GM12878 (cell line): ENCODE data around the gene ACER3. TPM values are rescaled to one million over a fixed set of nuclear protein-coding genes. Genes with fewer than 3 reads are reported as not detected.

ENCODE experiments used
- ATAC-seq: fragments of 200-7000 bp; cut with Tn5 transposase; 3 replicates; pipeline ENCODE4 v1.9.1; 2020; ENCODE audit warnings: mild to moderate bottlenecking, moderate library complexity
- BruUV-seq: library from RNA; stranded (reverse); fragments of 400-500 nt; replicated peaks from 2 replicates; lab custom pipeline; 2021; lab: Mats Ljungman, UMichigan
- CTCF ChIA-PET: fragments of 300-600 bp; sonication (Branson Sonifier 250); formaldehyde crosslinking; extraction: SDS; loops from one replicate; lab custom pipeline; 2021; ENCODE audit warnings: inconsistent platforms; lab: Yijun Ruan, JAX
- POLR2A ChIA-PET: fragments of 350-600 bp; formaldehyde crosslinking; extraction: SDS; loops from one replicate; lab custom pipeline; 2021; ENCODE audit warnings: inconsistent platforms; lab: Charles Lee
- RAD21 ChIA-PET: fragments of 300-600 bp; sonication (Branson Sonifier 250); formaldehyde crosslinking; loops from one replicate; lab custom pipeline; 2023; ENCODE audit warnings: antibody characterized with exemption; ENCODE audit not compliant: unreplicated experiment; lab: Charles Lee
- SMC1A ChIA-PET: fragments of 300-600 bp; sonication (Branson Sonifier 250); formaldehyde crosslinking; loops from one replicate; lab custom pipeline; 2023; ENCODE audit not compliant: unreplicated experiment, uncharacterized antibody; lab: Charles Lee
- DNase-seq: peaks from one replicate; pipeline ENCODE4 v3.0.0-alpha.2; 2011; ENCODE audit warnings: low read depth, low spot score
- FAIRE-seq: peaks from 3 replicates; lab custom pipeline; 2011; peaks lifted over from hg19 to GRCh38; lab: Jason Lieb, UNC
- H2AFZ ChIP-seq: 2 replicates; pipeline ENCODE4 v1.6.0; 2011; ENCODE audit warnings: low read depth, low read length, control low read depth; ENCODE audit not compliant: control insufficient read depth
- H3K27ac ChIP-seq: 2 replicates; pipeline ENCODE4 v1.5.1; 2011; ENCODE audit warnings: control low read depth; ENCODE audit not compliant: control insufficient read depth, insufficient read depth
- H3K27me3 ChIP-seq, 2 experiments: replicated peaks in 1 of 2; 2 replicates each; pipeline versions ENCODE4 v1.6.0 to v1.6.1; 2011; ENCODE audit warnings: low read length in 1 of 2; ENCODE audit not compliant: control insufficient read depth in 2 of 2, insufficient read depth in 2 of 2
- H3K36me3 ChIP-seq, 2 experiments: 2 replicates each; pipeline ENCODE4 v1.5.1; 2011; ENCODE audit warnings: low read length in 1 of 2; ENCODE audit not compliant: control insufficient read depth in 2 of 2, insufficient read depth in 2 of 2
- H3K4me1 ChIP-seq: 2 replicates; pipeline ENCODE4 v1.6.1; 2011; ENCODE audit warnings: mild to moderate bottlenecking, low read length, moderate library complexity, mixed read lengths; ENCODE audit not compliant: control insufficient read depth, insufficient read depth
- H3K4me2 ChIP-seq: 2 replicates; pipeline ENCODE4 v1.6.0; 2011; ENCODE audit warnings: control low read depth; ENCODE audit not compliant: control insufficient read depth, insufficient read depth
- H3K4me3 ChIP-seq: fragments of 200-600 bp; sonication (generic); 2 replicates; pipeline ENCODE4 v1.5.1; 2016
- H3K79me2 ChIP-seq: 2 replicates; pipeline ENCODE4 v1.6.0; 2011; ENCODE audit warnings: low read length; ENCODE audit not compliant: control insufficient read depth, insufficient read depth
- H3K9ac ChIP-seq: 2 replicates; pipeline ENCODE4 v1.8.0; 2011; ENCODE audit warnings: low read length, control low read depth, mixed read lengths; ENCODE audit not compliant: control insufficient read depth, insufficient read depth
- H3K9me3 ChIP-seq: replicated peaks from 3 replicates; pipeline ENCODE4 v1.5.1; 2011; ENCODE audit warnings: mild to moderate bottlenecking, low read length; ENCODE audit not compliant: control insufficient read depth, insufficient read depth
- H4K20me1 ChIP-seq: 2 replicates; pipeline ENCODE4 v1.6.0; 2011; ENCODE audit not compliant: control insufficient read depth, insufficient read depth
- BRCA1 ChIP-seq: IDR thresholded peaks from 2 replicates; pipeline ENCODE4 v1.6.1; 2011; ENCODE audit warnings: low read depth, low read length, improper control_type of control experiment
- CBX3 ChIP-seq: fragments of 200-600 bp; sonication (generic); IDR thresholded peaks from 2 replicates; pipeline ENCODE4 v1.6.1; 2016; ENCODE audit warnings: low read depth, borderline replicate concordance
- CEBPB ChIP-seq, 2 experiments: fragments of 150-350 bp in 1 of 2; IDR thresholded peaks; 2 replicates each; pipeline ENCODE4 v1.6.1; 2012 to 2014; ENCODE audit warnings: low read depth in 2 of 2, low read length in 2 of 2, borderline replicate concordance in 1 of 2, inconsistent platforms in 1 of 2
- KAT2A ChIP-seq: conservative IDR thresholded peaks from 2 replicates; pipeline ENCODE4 v1.6.1; 2011; ENCODE audit warnings: low read depth, low read length; ENCODE audit not compliant: control insufficient read depth
- MTA2 ChIP-seq: fragments of 450-650 bp; IDR thresholded peaks from 2 replicates; pipeline ENCODE4 v1.6.1; 2016; ENCODE audit warnings: low read depth, mild to moderate bottlenecking, moderate library complexity
- NFYA ChIP-seq: IDR thresholded peaks from 2 replicates; pipeline ENCODE4 v1.6.1; 2011; ENCODE audit warnings: low read depth, mild to moderate bottlenecking, low read length, improper control_type of control experiment, borderline replicate concordance
- POLR2A ChIP-seq: IDR thresholded peaks from 2 replicates; pipeline ENCODE4 v1.6.1; 2011; ENCODE audit warnings: low read depth, mild to moderate bottlenecking, low read length
- RAD21 ChIP-seq: IDR thresholded peaks from 2 replicates; pipeline ENCODE4 v1.6.1; 2011; ENCODE audit warnings: mild to moderate bottlenecking, low read depth, low read length, moderate library complexity; ENCODE audit not compliant: insufficient read depth
- SIX5 ChIP-seq: IDR thresholded peaks from 2 replicates; pipeline ENCODE4 v1.6.1; 2011; ENCODE audit warnings: mild to moderate bottlenecking, low read depth, low read length, moderate library complexity; ENCODE audit not compliant: severe bottlenecking
- SMAD5 ChIP-seq: IDR thresholded peaks from 2 replicates; pipeline ENCODE4 v1.6.1; 2016; ENCODE audit warnings: antibody characterized with exemption, low read depth
- SUPT20H ChIP-seq: IDR thresholded peaks from 2 replicates; pipeline ENCODE4 v1.6.1; 2011; ENCODE audit warnings: low read depth, mild to moderate bottlenecking, low read length, moderate library complexity, borderline replicate concordance; ENCODE audit not compliant: control insufficient read depth
- ZNF384 ChIP-seq: IDR thresholded peaks from 2 replicates; pipeline ENCODE4 v1.6.1; 2012; ENCODE audit warnings: low read depth, mild to moderate bottlenecking, low read length, improper control_type of control experiment, borderline replicate concordance
- ZSCAN29 ChIP-seq: fragments of 450-650 bp; IDR thresholded peaks from 2 replicates; pipeline ENCODE4 v1.6.1; 2017; ENCODE audit warnings: mild to moderate bottlenecking, moderate library complexity
- WGBS: methylation state at CpG from one replicate; pipeline ENCODE4 v1.1.6; 2016; ENCODE audit warnings: low lambda C conversion rate; ENCODE audit not compliant: insufficient replicate concordance, insufficient coverage; ENCODE audit errors: missing lambda C conversion rate; 5-methylcytosine and 5-hydroxymethylcytosine counted together
- in situ Hi-C: fragments of 300-500 bp; cut with MboI; formaldehyde crosslinking; loops from 9 replicates; pipeline ENCODE4 v1.14.3; 2018; ENCODE audit warnings: mixed read lengths
- intact Hi-C: fragments of 100-400 bp; cut with micrococcal nuclease; formaldehyde crosslinking; loops from one replicate; pipeline ENCODE4 v1.14.2; 2022; ENCODE audit not compliant: unreplicated experiment
- polyA plus RNA-seq, 11 experiments: library from polyadenylated mRNA; depleted of rRNA in 4 of 11; unstranded in 6 of 11; stranded (reverse) in 5 of 11; fragments of >200 nt; fragmentation: Nextera tagmentation in 4 of 11; fragmentation: Illumina TruSeq in 1 of 11; extraction: Ambion mirVana in 4 of 11; extraction: Trizol in 1 of 11; gene quantifications; 1 replicate in 1 of 11; 2 replicates in 10 of 11; pipeline versions ENCODE4 v1.2.1 to v1.2.3, GENCODE V29; 2011 to 2016; ENCODE audit warnings: inconsistent platforms in 2 of 11, missing spikeins in 2 of 11, low read depth in 1 of 11
- total RNA-seq, 4 experiments: library from RNA; depleted of rRNA in 3 of 4; stranded (reverse); fragments of >200 nt in 3 of 4; fragmentation: Illumina TruSeq in 1 of 4; extraction: Trizol in 1 of 4; gene quantifications; 2 replicates each; pipeline versions ENCODE4 v1.2.1 to v1.2.3, GENCODE V29; 2013 to 2021
- TF ChIP-seq, protein P1 (sequence below): fragments of 450-650 bp; IDR thresholded peaks from 2 replicates; pipeline ENCODE4 v1.6.1; 2017; ENCODE audit warnings: mild to moderate bottlenecking, moderate library complexity
- TF ChIP-seq, protein P2 (sequence below): IDR thresholded peaks from 2 replicates; pipeline ENCODE4 v1.6.1; 2011; ENCODE audit warnings: borderline replicate concordance, low read depth, mild to moderate bottlenecking, moderate library complexity, low read length; ENCODE audit not compliant: insufficient read depth, poor library complexity, severe bottlenecking
- TF ChIP-seq, protein P3 (sequence below): fragments of 450-650 bp; IDR thresholded peaks from 2 replicates; pipeline ENCODE4 v1.6.1; 2017; ENCODE audit warnings: mild to moderate bottlenecking, low read depth, inconsistent platforms; ENCODE audit not compliant: poor library complexity, severe bottlenecking

Gene ACER3
- total and polyA plus RNA-seq, 10 of the 15 experiments (the other 5 are each of a cell fraction or from before 2014, with no cell fraction given), result 2.8 to 17.4 (median 10.3) TPM

DNA sequence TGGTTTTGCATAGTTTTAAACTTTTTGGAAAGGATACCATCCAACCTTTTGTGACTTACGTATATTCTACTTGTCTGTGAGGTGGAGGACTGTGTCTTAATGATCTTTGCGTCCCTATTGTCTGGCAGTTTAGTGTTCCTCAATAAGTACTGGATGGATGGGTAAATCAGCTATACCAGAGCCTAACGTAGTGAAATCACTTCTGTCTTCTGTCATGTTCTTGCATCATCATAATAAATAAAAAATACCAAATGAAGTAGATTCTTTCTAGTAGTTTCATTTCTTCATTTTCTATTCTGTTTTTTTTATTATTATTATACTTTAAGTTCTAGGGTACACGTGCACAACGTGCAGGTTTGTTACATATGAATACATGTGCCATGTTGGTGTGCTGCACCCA, 66.4 kb downstream of the ACER3 start:
- H3K4me3 ChIP-seq, result no peak overlapping the region
- RAD21 ChIA-PET, result no interaction called here
- WGBS, result 98% methylated on average over 5 of the region's 5 CpGs
- ATAC-seq (no peak), DNase-seq (no peak), FAIRE-seq (no peak)
- H3K4me1 ChIP-seq, result no peaks in the 10 kb centered on the region
- in situ Hi-C loops, result no loop called here
- H3K9me3 ChIP-seq, result no peaks in the 10 kb centered on the region; the same call in 2 of the 3 replicates
- intact Hi-C loops, result no loop called here
- no peak overlapping the region for H3K9ac ChIP-seq
- no peak overlapping the region for H3K27ac ChIP-seq
- SMC1A ChIA-PET, result no interaction called here
- H2AFZ ChIP-seq, result no peak overlapping the region
- H4K20me1 ChIP-seq, result no peaks in the 10 kb centered on the region
- CTCF ChIA-PET, result no interaction called here
- no TSS peak for BruUV-seq
- H3K36me3 ChIP-seq, result no peaks in the 10 kb centered on the region
- H3K4me2 ChIP-seq, result no peak overlapping the region
- H3K27me3 ChIP-seq, result no peaks in the 10 kb centered on the region
- POLR2A ChIA-PET, result no interaction called here
- H3K79me2 ChIP-seq, result no peaks in the 10 kb centered on the region
- TF ChIP-seq, protein P1, sequence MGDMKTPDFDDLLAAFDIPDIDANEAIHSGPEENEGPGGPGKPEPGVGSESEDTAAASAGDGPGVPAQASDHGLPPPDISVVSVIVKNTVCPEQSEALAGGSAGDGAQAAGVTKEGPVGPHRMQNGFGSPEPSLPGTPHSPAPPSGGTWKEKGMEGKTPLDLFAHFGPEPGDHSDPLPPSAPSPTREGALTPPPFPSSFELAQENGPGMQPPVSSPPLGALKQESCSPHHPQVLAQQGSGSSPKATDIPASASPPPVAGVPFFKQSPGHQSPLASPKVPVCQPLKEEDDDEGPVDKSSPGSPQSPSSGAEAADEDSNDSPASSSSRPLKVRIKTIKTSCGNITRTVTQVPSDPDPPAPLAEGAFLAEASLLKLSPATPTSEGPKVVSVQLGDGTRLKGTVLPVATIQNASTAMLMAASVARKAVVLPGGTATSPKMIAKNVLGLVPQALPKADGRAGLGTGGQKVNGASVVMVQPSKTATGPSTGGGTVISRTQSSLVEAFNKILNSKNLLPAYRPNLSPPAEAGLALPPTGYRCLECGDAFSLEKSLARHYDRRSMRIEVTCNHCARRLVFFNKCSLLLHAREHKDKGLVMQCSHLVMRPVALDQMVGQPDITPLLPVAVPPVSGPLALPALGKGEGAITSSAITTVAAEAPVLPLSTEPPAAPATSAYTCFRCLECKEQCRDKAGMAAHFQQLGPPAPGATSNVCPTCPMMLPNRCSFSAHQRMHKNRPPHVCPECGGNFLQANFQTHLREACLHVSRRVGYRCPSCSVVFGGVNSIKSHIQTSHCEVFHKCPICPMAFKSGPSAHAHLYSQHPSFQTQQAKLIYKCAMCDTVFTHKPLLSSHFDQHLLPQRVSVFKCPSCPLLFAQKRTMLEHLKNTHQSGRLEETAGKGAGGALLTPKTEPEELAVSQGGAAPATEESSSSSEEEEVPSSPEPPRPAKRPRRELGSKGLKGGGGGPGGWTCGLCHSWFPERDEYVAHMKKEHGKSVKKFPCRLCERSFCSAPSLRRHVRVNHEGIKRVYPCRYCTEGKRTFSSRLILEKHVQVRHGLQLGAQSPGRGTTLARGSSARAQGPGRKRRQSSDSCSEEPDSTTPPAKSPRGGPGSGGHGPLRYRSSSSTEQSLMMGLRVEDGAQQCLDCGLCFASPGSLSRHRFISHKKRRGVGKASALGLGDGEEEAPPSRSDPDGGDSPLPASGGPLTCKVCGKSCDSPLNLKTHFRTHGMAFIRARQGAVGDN, result no peak
- no peak for TF ChIP-seq RAD21
- TF ChIP-seq ZNF384, result no peak
- no peak for TF ChIP-seq SMAD5
- TF ChIP-seq, protein P2, sequence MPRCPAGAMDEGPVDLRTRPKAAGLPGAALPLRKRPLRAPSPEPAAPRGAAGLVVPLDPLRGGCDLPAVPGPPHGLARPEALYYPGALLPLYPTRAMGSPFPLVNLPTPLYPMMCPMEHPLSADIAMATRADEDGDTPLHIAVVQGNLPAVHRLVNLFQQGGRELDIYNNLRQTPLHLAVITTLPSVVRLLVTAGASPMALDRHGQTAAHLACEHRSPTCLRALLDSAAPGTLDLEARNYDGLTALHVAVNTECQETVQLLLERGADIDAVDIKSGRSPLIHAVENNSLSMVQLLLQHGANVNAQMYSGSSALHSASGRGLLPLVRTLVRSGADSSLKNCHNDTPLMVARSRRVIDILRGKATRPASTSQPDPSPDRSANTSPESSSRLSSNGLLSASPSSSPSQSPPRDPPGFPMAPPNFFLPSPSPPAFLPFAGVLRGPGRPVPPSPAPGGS, result no peak
- no peak for TF ChIP-seq SIX5
- TF ChIP-seq BRCA1, result no peak
- TF ChIP-seq CBX3, result no peak
- no peak for TF ChIP-seq ZSCAN29
- TF ChIP-seq, protein P3, sequence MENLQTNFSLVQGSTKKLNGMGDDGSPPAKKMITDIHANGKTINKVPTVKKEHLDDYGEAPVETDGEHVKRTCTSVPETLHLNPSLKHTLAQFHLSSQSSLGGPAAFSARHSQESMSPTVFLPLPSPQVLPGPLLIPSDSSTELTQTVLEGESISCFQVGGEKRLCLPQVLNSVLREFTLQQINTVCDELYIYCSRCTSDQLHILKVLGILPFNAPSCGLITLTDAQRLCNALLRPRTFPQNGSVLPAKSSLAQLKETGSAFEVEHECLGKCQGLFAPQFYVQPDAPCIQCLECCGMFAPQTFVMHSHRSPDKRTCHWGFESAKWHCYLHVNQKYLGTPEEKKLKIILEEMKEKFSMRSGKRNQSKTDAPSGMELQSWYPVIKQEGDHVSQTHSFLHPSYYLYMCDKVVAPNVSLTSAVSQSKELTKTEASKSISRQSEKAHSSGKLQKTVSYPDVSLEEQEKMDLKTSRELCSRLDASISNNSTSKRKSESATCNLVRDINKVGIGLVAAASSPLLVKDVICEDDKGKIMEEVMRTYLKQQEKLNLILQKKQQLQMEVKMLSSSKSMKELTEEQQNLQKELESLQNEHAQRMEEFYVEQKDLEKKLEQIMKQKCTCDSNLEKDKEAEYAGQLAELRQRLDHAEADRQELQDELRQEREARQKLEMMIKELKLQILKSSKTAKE, result no peak
- TF ChIP-seq MTA2, result no peak
- no peak for TF ChIP-seq CEBPB (IDR thresholded peaks at IDR 0.05; ENCODE audit: borderline replicate concordance in 1 of 2, low read depth in 2 of 2, low read length in 2 of 2)
- TF ChIP-seq POLR2A, result no peak
- no peak for TF ChIP-seq NFYA
- no peak for TF ChIP-seq KAT2A
- TF ChIP-seq SUPT20H, result no peak
